Tibial artery (tissue), 4 donors: Measurements from ENCODE around the gene CORO7.

ENCODE experiments used
- DNase-seq, 2 donors: peaks; one replicate each; pipeline ENCODE4 v3.0.0-alpha.2; 2019
- H3K27ac ChIP-seq, 2 donors: fragments of 200-600 bp; sonication (generic) in 1 of 2; 1 replicate in 1 of 2; 2 replicates in 1 of 2; pipeline ENCODE4 v1.5.1; 2018 to 2019; ENCODE audit warnings: mild to moderate bottlenecking in 1 of 2
- H3K27me3 ChIP-seq, 2 donors: fragments of 200-600 bp; sonication (generic) in 1 of 2; one replicate each; pipeline versions ENCODE4 v1.5.1 to v1.6.0; 2016 to 2019
- H3K36me3 ChIP-seq, 3 donors: fragments of 200-600 bp; sonication (generic) in 2 of 3; one replicate each; pipeline ENCODE4 v1.5.1; 2016 to 2019; ENCODE audit warnings: mild to moderate bottlenecking in 2 of 3
- H3K4me1 ChIP-seq, 4 donors: fragments of 200-600 bp; sonication (generic) in 2 of 4; 1 replicate in 3 of 4; 2 replicates in 1 of 4; pipeline ENCODE4 v1.5.1; 2016 to 2019
- H3K4me3 ChIP-seq, 2 donors: fragments of 200-600 bp; sonication (generic) in 1 of 2; 1 replicate in 1 of 2; 2 replicates in 1 of 2; pipeline ENCODE4 v1.5.1; 2018 to 2019; ENCODE audit warnings: mild to moderate bottlenecking in 2 of 2
- H3K9me3 ChIP-seq, 3 donors: fragments of 200-600 bp; sonication (generic) in 1 of 3; one replicate each; pipeline ENCODE4 v1.5.1; 2016 to 2019
- intact Hi-C: fragments of 100-400 bp; cut with DNase I; formaldehyde crosslinking; loops from one replicate; pipeline ENCODE4 v1.15.0; 2023; ENCODE audit warnings: low total_unique reads
- TF ChIP-seq, protein P1 (sequence below), 2 experiments: fragments of 200-600 bp in 1 of 2; fragments of 450-650 bp in 1 of 2; IDR thresholded peaks; one replicate each; pipeline ENCODE4 v1.5.1; 2017 to 2019; ENCODE audit warnings: antibody characterized with exemption in 2 of 2, mild to moderate bottlenecking in 1 of 2, moderate library complexity in 1 of 2

The CORO7 gene

DNA sequence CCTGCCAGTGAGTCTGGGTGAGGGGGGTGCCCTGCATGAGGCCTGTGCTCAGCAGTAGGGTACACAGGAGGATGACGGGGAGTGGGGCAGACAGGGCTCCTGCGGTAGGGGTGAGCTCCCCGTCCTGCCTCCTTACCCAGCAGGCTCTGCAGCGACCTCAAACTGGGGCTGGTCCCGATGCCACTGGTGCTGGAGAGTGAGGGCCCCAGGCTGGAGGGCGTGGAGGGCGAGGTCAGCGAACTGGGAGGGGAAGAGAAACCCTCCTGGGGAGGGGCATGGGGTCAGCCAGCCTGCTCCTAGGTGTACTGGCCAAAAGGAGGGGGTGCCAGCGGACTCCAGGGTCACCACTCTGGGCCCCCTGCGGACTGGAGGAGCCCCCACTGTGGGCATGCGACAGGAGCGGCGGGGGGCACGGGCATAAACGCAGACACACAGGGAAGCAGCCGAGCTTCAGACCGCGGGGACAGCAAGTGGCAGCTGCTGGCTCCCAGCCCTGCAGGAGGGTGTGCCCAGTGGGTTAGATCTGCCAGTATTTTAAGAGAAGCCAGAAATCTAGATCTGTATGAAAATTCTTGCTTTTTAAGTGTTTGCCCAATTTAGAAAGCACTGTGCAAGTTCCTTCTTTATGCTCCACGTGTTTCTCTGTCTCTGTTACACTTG lies 53.8 kb downstream of the CORO7 start:
- Histone ChIP-seq H3K4me1 (peaks cover 0 to 16% (median 2%) of the 10 kb centered on the region in 4 donors), H3K27ac (no peak overlapping the region), H3K27me3 (no peaks in the 10 kb centered on the region), H3K9me3 (no peaks in the 10 kb centered on the region), H3K4me3 (no peak overlapping the region), H3K36me3 (peaks cover 0 to 41% (median 31%) of the 10 kb centered on the region in 3 donors)
- DNase-seq = no peak
- intact Hi-C loops = no loop called here
- TF ChIP-seq, protein P1, sequence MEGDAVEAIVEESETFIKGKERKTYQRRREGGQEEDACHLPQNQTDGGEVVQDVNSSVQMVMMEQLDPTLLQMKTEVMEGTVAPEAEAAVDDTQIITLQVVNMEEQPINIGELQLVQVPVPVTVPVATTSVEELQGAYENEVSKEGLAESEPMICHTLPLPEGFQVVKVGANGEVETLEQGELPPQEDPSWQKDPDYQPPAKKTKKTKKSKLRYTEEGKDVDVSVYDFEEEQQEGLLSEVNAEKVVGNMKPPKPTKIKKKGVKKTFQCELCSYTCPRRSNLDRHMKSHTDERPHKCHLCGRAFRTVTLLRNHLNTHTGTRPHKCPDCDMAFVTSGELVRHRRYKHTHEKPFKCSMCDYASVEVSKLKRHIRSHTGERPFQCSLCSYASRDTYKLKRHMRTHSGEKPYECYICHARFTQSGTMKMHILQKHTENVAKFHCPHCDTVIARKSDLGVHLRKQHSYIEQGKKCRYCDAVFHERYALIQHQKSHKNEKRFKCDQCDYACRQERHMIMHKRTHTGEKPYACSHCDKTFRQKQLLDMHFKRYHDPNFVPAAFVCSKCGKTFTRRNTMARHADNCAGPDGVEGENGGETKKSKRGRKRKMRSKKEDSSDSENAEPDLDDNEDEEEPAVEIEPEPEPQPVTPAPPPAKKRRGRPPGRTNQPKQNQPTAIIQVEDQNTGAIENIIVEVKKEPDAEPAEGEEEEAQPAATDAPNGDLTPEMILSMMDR (IDR thresholded peaks at IDR 0.05) = no peak

DNA sequence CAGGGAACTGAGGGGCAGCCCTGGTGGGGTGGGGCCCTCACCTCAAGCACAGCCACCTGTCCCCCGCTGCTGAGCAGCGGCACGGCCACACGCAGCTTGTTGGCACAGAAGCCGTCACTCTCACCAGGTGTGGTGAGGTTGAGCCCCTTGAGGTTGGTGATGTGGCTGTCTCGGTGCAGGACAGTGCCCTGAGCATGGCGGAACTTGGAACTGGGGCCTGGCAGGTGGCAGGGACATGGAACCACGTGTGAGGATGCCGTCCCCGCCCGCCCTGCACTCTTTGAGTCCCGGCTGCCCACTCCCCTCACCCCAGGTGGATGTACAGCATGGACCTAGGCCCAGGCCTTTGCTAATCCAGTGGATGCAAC lies 54.5 kb downstream of the CORO7 start:
- intact Hi-C loops = no loop called here
- Histone ChIP-seq H3K4me1 (peaks cover 0 to 9% (median 2%) of the 10 kb centered on the region in 4 donors), H3K4me3 (no peak overlapping the region), H3K27ac (no peak overlapping the region), H3K36me3 (peaks cover 0 to 41% (median 31%) of the 10 kb centered on the region in 3 donors), H3K9me3 (no peaks in the 10 kb centered on the region), H3K27me3 (no peaks in the 10 kb centered on the region)
- TF ChIP-seq, protein P1 (IDR thresholded peaks at IDR 0.05) = no peak
- DNase-seq = no peak

DNA sequence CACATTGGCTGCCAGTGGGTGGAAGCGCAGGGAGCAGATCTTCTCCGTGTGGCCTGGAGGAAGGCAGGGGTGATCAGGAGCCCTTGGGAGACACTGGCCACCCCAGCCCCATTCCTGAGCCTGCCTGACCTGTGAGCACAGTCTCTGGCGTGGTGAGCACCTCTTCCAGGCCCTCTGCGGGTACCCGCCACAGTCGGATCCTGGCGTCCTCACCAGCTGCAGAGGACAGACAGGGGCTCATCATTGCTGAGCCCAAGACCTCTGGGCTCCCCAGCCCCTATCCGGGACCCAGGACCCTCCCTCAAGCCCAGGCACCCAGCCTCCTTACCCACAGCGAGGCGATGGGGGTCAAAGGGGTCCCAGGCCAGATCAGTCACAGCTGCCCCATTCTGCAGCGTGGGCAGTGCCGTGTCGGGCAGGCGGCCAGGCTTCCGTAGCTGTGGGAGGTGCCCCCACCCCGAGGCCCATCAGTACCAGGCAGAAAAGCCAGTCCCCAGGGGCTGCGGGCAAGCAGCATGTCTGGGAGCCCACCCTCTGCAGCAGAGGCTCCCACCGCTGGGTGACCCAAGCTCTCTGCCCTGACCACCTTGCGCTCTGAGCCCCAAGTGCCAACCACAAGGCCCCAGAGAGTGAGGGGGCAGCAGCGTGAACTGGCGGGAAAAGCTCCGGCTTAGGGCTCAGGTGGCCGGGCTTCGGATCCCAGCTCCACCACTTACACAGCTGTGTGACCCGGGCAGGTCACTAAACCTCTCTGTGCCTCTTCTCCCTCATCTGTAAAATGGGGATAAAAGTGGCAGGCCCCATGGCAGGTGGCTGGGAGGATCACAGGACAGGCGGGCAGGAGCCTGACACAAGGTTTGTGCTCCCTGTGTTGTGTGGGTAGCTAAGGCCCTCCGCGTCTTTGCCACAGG lies 55.1 kb downstream of the CORO7 start:
- intact Hi-C loops = no loop called here
- DNase-seq = no peak
- TF ChIP-seq, protein P1 (IDR thresholded peaks at IDR 0.05) = no peak
- no peaks in the 10 kb centered on the region for H3K27me3 ChIP-seq
- H3K9me3 ChIP-seq = no peaks in the 10 kb centered on the region
- H3K4me1 ChIP-seq = peaks cover 0 to 8% (median 2%) of the 10 kb centered on the region in 4 donors
- H3K36me3 ChIP-seq = peaks cover 0 to 41% (median 31%) of the 10 kb centered on the region in 3 donors
- H3K27ac ChIP-seq = no peak overlapping the region
- H3K4me3 ChIP-seq = no peak overlapping the region

DNA sequence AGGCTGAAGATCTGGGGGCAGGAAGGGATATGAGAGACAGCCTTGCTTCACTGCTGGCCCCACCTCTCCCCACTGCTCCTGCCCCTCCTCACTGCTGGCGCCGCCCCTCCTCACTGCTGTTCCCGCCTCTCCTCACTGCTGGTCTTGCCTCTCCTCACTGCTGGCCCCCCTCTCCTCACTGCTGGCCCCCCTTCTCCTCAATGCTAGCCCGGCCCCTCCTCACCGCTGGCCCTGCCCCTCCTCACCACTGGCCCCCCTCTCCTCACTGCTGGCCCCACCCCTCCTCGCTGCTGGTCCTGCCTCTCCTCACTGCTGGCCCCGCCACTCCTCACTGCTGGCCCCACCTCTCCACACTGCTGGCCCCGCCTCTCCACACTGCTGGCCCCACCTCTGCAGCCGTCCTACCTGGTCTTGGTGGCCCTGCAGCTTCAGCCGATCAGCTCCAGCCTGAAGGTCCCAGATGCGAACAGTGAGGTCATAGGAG lies 55.8 kb downstream of the CORO7 start:
- H3K27me3 ChIP-seq = no peaks in the 10 kb centered on the region
- H3K27ac ChIP-seq = no peak overlapping the region

DNA sequence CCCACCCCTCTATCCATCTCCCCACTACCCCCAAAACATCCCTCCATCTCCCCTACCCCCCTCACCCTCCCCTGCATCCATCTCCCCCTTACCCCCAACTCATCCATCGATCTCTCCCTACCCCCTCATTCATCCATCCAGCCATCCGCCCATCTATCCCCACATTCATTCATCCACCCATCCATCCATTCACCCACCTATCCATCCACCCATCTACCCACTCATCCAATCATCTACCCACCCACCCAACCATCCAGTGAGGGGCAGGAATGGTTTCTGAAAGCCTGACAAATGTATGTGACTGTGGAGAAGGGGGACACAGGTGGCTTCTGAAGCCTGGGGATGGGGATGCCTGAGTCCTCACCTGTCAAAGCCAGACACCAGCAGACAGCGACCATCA lies 56.5 kb downstream of the CORO7 start:
- no peaks in the 10 kb centered on the region for H3K27me3 ChIP-seq
- TF ChIP-seq, protein P1 (IDR thresholded peaks at IDR 0.05) = no peak
- no peak for DNase-seq
- H3K36me3 ChIP-seq = peaks cover 0 to 42% (median 31%) of the 10 kb centered on the region in 3 donors
- peaks cover 0 to 8% (median 2%) of the 10 kb centered on the region in 4 donors for H3K4me1 ChIP-seq
- no peak overlapping the region for H3K27ac ChIP-seq
- intact Hi-C loops = loop anchor here (2.0 kb wide), 1 partner anchor 43 kb away; no protein-coding TSS in a partner anchor
- no peaks in the 10 kb centered on the region for H3K9me3 ChIP-seq
- no peak overlapping the region for H3K4me3 ChIP-seq

More for the DNA sequence above, 55.8 kb downstream of the CORO7 start:
- H3K4me1 ChIP-seq = peaks cover 0 to 8% (median 2%) of the 10 kb centered on the region in 4 donors
- no peak overlapping the region for H3K4me3 ChIP-seq
- intact Hi-C loops = no loop called here
- H3K36me3 ChIP-seq = peaks cover 0 to 41% (median 31%) of the 10 kb centered on the region in 3 donors
- TF ChIP-seq, protein P1 (IDR thresholded peaks at IDR 0.05) = no peak
- H3K9me3 ChIP-seq = no peaks in the 10 kb centered on the region
- DNase-seq = no peak
